Measurements from ENCODE around the gene OTUD3. TPM values are rescaled to one million over a fixed set of nuclear protein-coding genes. Genes with fewer than 3 reads are reported as not detected.
A peak's percentile ranks its signal among the peaks of the same experiment; 100 is the strongest.

The OTUD3 gene
- total and polyA plus RNA-seq, 9 of the 15 experiments (the other 6 are each of a cell fraction or from before 2014, with no cell fraction given), result 2.0 to 16.6 (median 11.0) TPM

DNA sequence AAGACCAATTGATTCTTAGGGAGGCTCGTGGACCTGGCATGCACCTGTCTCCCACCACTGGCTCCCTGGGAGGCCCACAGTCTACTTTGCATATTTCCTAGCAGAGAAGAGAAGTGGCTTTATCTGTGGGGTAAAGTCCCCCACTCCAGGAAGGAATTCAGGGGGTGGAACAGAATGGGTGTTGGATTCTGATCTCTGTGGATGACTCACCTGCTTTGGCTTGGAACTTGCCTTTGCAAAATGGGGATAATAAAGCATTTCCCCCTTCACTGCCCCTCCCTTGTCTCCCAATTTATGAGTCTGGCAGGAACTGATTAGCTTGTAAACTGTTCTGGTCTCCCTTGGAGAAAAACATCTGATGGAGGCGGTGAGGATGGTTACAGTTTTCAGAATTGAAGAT lies 21.2 kb upstream of the OTUD3 start (continued):
- TF ChIP-seq, protein P1, sequence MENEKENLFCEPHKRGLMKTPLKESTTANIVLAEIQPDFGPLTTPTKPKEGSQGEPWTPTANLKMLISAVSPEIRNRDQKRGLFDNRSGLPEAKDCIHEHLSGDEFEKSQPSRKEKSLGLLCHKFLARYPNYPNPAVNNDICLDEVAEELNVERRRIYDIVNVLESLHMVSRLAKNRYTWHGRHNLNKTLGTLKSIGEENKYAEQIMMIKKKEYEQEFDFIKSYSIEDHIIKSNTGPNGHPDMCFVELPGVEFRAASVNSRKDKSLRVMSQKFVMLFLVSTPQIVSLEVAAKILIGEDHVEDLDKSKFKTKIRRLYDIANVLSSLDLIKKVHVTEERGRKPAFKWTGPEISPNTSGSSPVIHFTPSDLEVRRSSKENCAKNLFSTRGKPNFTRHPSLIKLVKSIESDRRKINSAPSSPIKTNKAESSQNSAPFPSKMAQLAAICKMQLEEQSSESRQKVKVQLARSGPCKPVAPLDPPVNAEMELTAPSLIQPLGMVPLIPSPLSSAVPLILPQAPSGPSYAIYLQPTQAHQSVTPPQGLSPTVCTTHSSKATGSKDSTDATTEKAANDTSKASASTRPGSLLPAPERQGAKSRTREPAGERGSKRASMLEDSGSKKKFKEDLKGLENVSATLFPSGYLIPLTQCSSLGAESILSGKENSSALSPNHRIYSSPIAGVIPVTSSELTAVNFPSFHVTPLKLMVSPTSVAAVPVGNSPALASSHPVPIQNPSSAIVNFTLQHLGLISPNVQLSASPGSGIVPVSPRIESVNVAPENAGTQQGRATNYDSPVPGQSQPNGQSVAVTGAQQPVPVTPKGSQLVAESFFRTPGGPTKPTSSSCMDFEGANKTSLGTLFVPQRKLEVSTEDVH (IDR thresholded peaks at IDR 0.05; ENCODE audit: low read depth, partially characterized antibody), result no peak
- TF ChIP-seq ATF7 (IDR thresholded peaks at IDR 0.05) (peak; percentile 30; the same call in 1 of the 2 replicates), ZNF696 (CRISPR knock-in tag; conservative IDR thresholded peaks at IDR 0.05) (no peak), MBD2 (IDR thresholded peaks at IDR 0.05; ENCODE audit: borderline replicate concordance, low read depth) (peak; percentile 56; the same call in 1 of the 2 replicates), MTA2 (IDR thresholded peaks at IDR 0.05; ENCODE audit: low read depth) (0 out of 2 replicates have a peak, but pooled peaks have one; percentile 32), FOXK2 (conservative IDR thresholded peaks at IDR 0.05 in 1 of 2, IDR thresholded peaks at IDR 0.05 in 1 of 2; ENCODE audit: low read depth in 2 of 2) (no peak), SIX5 (IDR thresholded peaks at IDR 0.05; ENCODE audit: borderline replicate concordance in 1 of 2, insufficient read depth in 1 of 2, low read depth in 1 of 2, low read length in 2 of 2) (no peak), BRF1 (IDR thresholded peaks at IDR 0.05; ENCODE audit: borderline replicate concordance, extremely low read depth, insufficient read length) (no peak), ZNF175 (CRISPR knock-in tag; IDR thresholded peaks at IDR 0.05; ENCODE audit: low read depth) (no peak), KDM1A (IDR thresholded peaks at IDR 0.05) (peak; percentile 43 to 53; a peak in 3 of 4 replicates), BACH1 (tag; IDR thresholded peaks at IDR 0.05) (no peak), HNRNPUL1 (IDR thresholded peaks at IDR 0.05; ENCODE audit: low read length) (no peak), TEAD2 (tag; IDR thresholded peaks at IDR 0.05) (no peak), MEF2A (IDR thresholded peaks at IDR 0.05; ENCODE audit: control insufficient read depth, low read depth, low read length) (no peak), ZNF41 (CRISPR knock-in tag; conservative IDR thresholded peaks at IDR 0.05) (no peak), RHOXF2B (CRISPR knock-in tag; conservative IDR thresholded peaks at IDR 0.05) (no peak), RBM14 (IDR thresholded peaks at IDR 0.05; ENCODE audit: borderline replicate concordance, insufficient read depth, low read depth, low read length) (no peak), DACH1 (IDR thresholded peaks at IDR 0.05; ENCODE audit: partially characterized antibody) (no peak), ZNF75A (CRISPR knock-in tag; IDR thresholded peaks at IDR 0.05) (no peak), CHD1 (IDR thresholded peaks at IDR 0.05; ENCODE audit: low read length) (no peak)
- TF ChIP-seq, protein P2, sequence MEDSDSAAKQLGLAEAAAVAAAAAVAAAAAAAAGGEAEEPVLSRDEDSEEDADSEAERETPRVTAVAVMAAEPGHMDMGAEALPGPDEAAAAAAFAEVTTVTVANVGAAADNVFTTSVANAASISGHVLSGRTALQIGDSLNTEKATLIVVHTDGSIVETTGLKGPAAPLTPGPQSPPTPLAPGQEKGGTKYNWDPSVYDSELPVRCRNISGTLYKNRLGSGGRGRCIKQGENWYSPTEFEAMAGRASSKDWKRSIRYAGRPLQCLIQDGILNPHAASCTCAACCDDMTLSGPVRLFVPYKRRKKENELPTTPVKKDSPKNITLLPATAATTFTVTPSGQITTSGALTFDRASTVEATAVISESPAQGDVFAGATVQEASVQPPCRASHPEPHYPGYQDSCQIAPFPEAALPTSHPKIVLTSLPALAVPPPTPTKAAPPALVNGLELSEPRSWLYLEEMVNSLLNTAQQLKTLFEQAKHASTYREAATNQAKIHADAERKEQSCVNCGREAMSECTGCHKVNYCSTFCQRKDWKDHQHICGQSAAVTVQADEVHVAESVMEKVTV (CRISPR knock-in tag; IDR thresholded peaks at IDR 0.05), result no peak
- TF ChIP-seq, protein P3, sequence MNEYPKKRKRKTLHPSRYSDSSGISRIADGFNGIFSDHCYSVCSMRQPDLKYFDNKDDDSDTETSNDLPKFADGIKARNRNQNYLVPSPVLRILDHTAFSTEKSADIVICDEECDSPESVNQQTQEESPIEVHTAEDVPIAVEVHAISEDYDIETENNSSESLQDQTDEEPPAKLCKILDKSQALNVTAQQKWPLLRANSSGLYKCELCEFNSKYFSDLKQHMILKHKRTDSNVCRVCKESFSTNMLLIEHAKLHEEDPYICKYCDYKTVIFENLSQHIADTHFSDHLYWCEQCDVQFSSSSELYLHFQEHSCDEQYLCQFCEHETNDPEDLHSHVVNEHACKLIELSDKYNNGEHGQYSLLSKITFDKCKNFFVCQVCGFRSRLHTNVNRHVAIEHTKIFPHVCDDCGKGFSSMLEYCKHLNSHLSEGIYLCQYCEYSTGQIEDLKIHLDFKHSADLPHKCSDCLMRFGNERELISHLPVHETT (CRISPR knock-in tag; conservative IDR thresholded peaks at IDR 0.05 in 1 of 2, IDR thresholded peaks at IDR 0.05 in 1 of 2), result no peak
